ENCODE results near the gene ARHGAP4. TPM values are rescaled to one million over a fixed set of nuclear protein-coding genes. Genes with fewer than 3 reads are reported as not detected.
A peak's percentile ranks its signal among the peaks of the same experiment; 100 is the strongest.

The ARHGAP4 gene
- polyA plus RNA-seq, 1 donor from 2014 or later = 123 TPM

GRCh38 chrX:153903991-153904957, 21.8 kb downstream of the ARHGAP4 start, which contains the start of gene AVPR2:
Gene AVPR2 (plus strand): TSS chrX:153904673. CDS start chrX:153905146, 473 bp downstream.
- H3K4me3 Mint-ChIP-seq = peak within 1 kb of the TSS; percentile 4 to 88 (median 48)

GRCh38 chrX:153903238-153903980, 22.7 kb downstream of the ARHGAP4 start:
- H3K27me3 Mint-ChIP-seq = peaks cover 5% of the 10 kb centered on the region
- peak overlapping the region in 3 of 4 donors; percentile 4 to 88 (median 65) for H3K4me3 Mint-ChIP-seq
- H3K4me1 Mint-ChIP-seq = peaks cover 14 to 42% (median 33%) of the 10 kb centered on the region in 3 donors
- H3K27ac Mint-ChIP-seq = peak overlapping the region; percentile 80 to 90 (median 87)
- H3K9me3 Mint-ChIP-seq = peaks cover 0 to 4% (median 0%) of the 10 kb centered on the region in 3 donors
- no peaks in the 10 kb centered on the region for H3K36me3 Mint-ChIP-seq

More at GRCh38 chrX:153903991-153904957, 21.8 kb downstream of the ARHGAP4 start, which contains the start of gene AVPR2:
- H3K27ac Mint-ChIP-seq = peak within 1 kb of the TSS; percentile 59 to 87 (median 80)
- peaks cover 0 to 4% (median 0%) of the 10 kb centered on the region in 3 donors for H3K9me3 Mint-ChIP-seq
- peaks cover 5% of the 10 kb centered on the region for H3K27me3 Mint-ChIP-seq
- peaks cover 12 to 38% (median 30%) of the 10 kb centered on the region in 3 donors for H3K4me1 Mint-ChIP-seq
- peaks cover 2% of the 10 kb centered on the region for H3K36me3 Mint-ChIP-seq

- Mint-ChIP-seq H3K36me3 (no peaks in the 10 kb centered on the region), H3K27ac (peak overlapping the region in 2 of 3 donors; percentile 87 to 90), H3K27me3 (peaks cover 5% of the 10 kb centered on the region), H3K4me3 (peak overlapping the region in 1 of 4 donors; percentile 76), H3K4me1 (peaks cover 18 to 45% (median 33%) of the 10 kb centered on the region in 3 donors), H3K9me3 (peaks cover 0 to 4% (median 0%) of the 10 kb centered on the region in 3 donors)
These were observed 23.7 kb downstream of the ARHGAP4 start for GRCh38 chrX:153902385-153902784.

DNA sequence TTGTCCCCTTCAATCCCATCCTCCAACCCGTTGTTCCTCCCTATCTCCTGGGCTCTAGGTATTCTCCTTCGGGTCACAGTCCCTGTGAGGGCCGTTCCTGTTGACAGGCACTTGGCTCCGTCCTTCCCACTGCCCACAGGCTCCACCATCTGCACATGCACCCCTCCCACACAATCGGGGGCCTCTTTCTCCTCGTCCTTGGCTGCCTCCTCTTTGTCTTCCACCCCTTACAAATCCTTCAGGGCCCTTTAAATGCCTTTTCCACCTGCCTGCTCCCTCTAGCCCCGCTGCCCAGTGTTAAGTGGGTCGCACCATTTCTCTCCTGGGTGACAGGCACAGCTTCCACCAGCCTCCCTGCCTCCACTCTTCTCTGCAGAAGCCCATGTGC, 24.3 kb downstream of the ARHGAP4 start:
- Mint-ChIP-seq H3K9me3 (peaks cover 0 to 4% (median 0%) of the 10 kb centered on the region in 3 donors), H3K36me3 (peaks cover under 1% of the 10 kb centered on the region), H3K4me1 (peaks cover 18 to 45% (median 33%) of the 10 kb centered on the region in 3 donors)

GRCh38 chrX:153900831-153901752, 25.0 kb downstream of the ARHGAP4 start:
- H3K27ac Mint-ChIP-seq = peak overlapping the region; percentile 78 to 94 (median 87)
- H3K4me1 Mint-ChIP-seq = peaks cover 18 to 42% (median 33%) of the 10 kb centered on the region in 3 donors
- H3K9me3 Mint-ChIP-seq = peaks cover 0 to 4% (median 0%) of the 10 kb centered on the region in 3 donors
- peaks cover 5% of the 10 kb centered on the region for H3K27me3 Mint-ChIP-seq
- H3K4me3 Mint-ChIP-seq = peak overlapping the region; percentile 21 to 90 (median 53)
- peaks cover 2% of the 10 kb centered on the region for H3K36me3 Mint-ChIP-seq

More for the DNA sequence above, 24.3 kb downstream of the ARHGAP4 start:
- Mint-ChIP-seq H3K4me3 (peak overlapping the region in 2 of 4 donors; percentile 57 to 85), H3K27ac (peak overlapping the region; percentile 84 to 90 (median 87)), H3K27me3 (peaks cover 5% of the 10 kb centered on the region)

GRCh38 chrX:153897899-153898298, 28.2 kb downstream of the ARHGAP4 start:
- Mint-ChIP-seq H3K27ac (peak overlapping the region in 1 of 3 donors; percentile 46), H3K4me3 (no peak overlapping the region), H3K4me1 (peaks cover 18 to 34% (median 26%) of the 10 kb centered on the region in 3 donors), H3K9me3 (peaks cover 0 to 5% (median 2%) of the 10 kb centered on the region in 3 donors), H3K36me3 (peaks cover 2% of the 10 kb centered on the region), H3K27me3 (peaks cover 8% of the 10 kb centered on the region)

DNA sequence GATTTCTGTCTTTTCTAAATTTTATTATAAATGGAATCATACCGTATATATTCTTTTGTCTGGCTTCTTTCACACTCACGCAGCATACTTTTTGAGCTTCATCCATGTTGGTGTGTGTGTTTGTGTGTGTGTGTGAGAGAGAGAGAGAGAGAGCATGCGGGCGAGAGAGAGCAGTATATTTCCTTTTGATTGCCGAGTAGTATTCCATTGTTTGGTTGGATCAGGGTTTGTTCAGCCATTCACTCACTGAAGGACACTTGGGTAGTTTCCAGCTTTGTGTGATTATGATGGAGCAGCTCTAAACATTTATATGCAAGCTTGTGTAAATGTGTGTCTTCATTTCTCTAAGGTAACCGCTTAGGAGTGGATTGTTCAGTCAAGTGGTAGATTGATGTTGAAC, 36.9 kb downstream of the ARHGAP4 start:
- H3K27ac Mint-ChIP-seq = no peak overlapping the region
- H3K9me3 Mint-ChIP-seq = peaks cover 0 to 1% (median 0%) of the 10 kb centered on the region in 3 donors
- H3K27me3 Mint-ChIP-seq = peaks cover 12% of the 10 kb centered on the region
- no peak overlapping the region for H3K4me3 Mint-ChIP-seq
- no peaks in the 10 kb centered on the region for H3K36me3 Mint-ChIP-seq
- peaks cover 12 to 19% (median 14%) of the 10 kb centered on the region in 3 donors for H3K4me1 Mint-ChIP-seq

GRCh38 chrX:153888344-153888743, 37.7 kb downstream of the ARHGAP4 start:
- Mint-ChIP-seq H3K27me3 (peaks cover 13% of the 10 kb centered on the region), H3K4me3 (peak overlapping the region in 3 of 4 donors; percentile 62 to 81 (median 79)), H3K4me1 (peaks cover 12 to 17% (median 14%) of the 10 kb centered on the region in 3 donors), H3K9me3 (peaks cover 0 to 1% (median 0%) of the 10 kb centered on the region in 3 donors), H3K27ac (peak overlapping the region in 1 of 3 donors; percentile 84), H3K36me3 (no peaks in the 10 kb centered on the region)

DNA sequence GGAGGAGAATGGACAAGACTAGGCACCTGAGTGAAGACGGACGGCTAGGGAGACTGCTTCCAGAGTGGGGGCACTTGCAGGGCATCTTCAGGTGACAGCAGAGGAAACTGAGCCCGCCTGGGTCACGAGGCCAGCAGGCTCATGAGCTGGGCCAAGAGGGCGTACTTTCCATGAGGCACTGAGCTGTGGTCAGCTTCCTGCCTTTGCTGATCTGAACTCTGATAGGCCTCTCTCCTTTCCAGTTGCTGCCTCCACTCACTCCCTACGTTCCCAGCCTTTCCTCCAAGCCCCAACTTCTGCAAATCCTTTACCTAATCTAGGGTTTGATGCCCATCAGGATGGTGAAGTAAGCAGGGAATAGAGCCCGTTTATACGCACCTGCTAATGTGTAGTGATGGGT, 38.7 kb downstream of the ARHGAP4 start:
- no peaks in the 10 kb centered on the region for H3K36me3 Mint-ChIP-seq
- no peaks in the 10 kb centered on the region for H3K9me3 Mint-ChIP-seq
- peak overlapping the region in 2 of 4 donors; percentile 43 to 77 for H3K4me3 Mint-ChIP-seq
- peaks cover 11 to 17% (median 14%) of the 10 kb centered on the region in 3 donors for H3K4me1 Mint-ChIP-seq
- peak overlapping the region in 1 of 3 donors; percentile 84 for H3K27ac Mint-ChIP-seq
- peaks cover 9% of the 10 kb centered on the region for H3K27me3 Mint-ChIP-seq

GRCh38 chrX:153886915-153887314, 39.1 kb downstream of the ARHGAP4 start:
- peaks cover 11% of the 10 kb centered on the region for H3K27me3 Mint-ChIP-seq
- H3K36me3 Mint-ChIP-seq = no peaks in the 10 kb centered on the region
- no peaks in the 10 kb centered on the region for H3K9me3 Mint-ChIP-seq
- peaks cover 12 to 19% (median 14%) of the 10 kb centered on the region in 3 donors for H3K4me1 Mint-ChIP-seq
- H3K27ac Mint-ChIP-seq = no peak overlapping the region
- peak overlapping the region in 1 of 4 donors; percentile 65 for H3K4me3 Mint-ChIP-seq

- Mint-ChIP-seq H3K27me3 (peaks cover 11% of the 10 kb centered on the region), H3K27ac (no peak within 1 kb of the TSS), H3K4me1 (peaks cover 12 to 19% (median 14%) of the 10 kb centered on the region in 3 donors)
These were observed 39.8 kb downstream of the ARHGAP4 start, which contains the start of gene L1CAM for GRCh38 chrX:153885968-153886903. Gene L1CAM (minus strand): TSS chrX:153886173. CDS start chrX:153875836, 10,337 bp downstream.

GRCh38 chrX:153885208-153885787, 40.8 kb downstream of the ARHGAP4 start:
- no peak overlapping the region for H3K27ac Mint-ChIP-seq
- no peaks in the 10 kb centered on the region for H3K9me3 Mint-ChIP-seq
- H3K4me3 Mint-ChIP-seq = peak overlapping the region in 1 of 4 donors; percentile 74
- H3K27me3 Mint-ChIP-seq = peaks cover 12% of the 10 kb centered on the region
- H3K36me3 Mint-ChIP-seq = peaks cover 2% of the 10 kb centered on the region
- peaks cover 12 to 19% (median 14%) of the 10 kb centered on the region in 3 donors for H3K4me1 Mint-ChIP-seq

More at GRCh38 chrX:153885968-153886903, 39.8 kb downstream of the ARHGAP4 start, which contains the start of gene L1CAM:
- peak within 1 kb of the TSS in 2 of 4 donors; percentile 65 to 74 for H3K4me3 Mint-ChIP-seq
- H3K36me3 Mint-ChIP-seq = no peaks in the 10 kb centered on the region
- H3K9me3 Mint-ChIP-seq = no peaks in the 10 kb centered on the region
